Measurements from ENCODE around the gene LRRC4.

LRRC4 gene

GRCh38 chr7:128010391-128011127 is 20.7 kb downstream of the LRRC4 start:
- no peak overlapping the region for H3K4me3 ChIP-seq (ENCODE audit: insufficient read depth, low read depth, low read length, poor library complexity, severe bottlenecking)
- H3K36me3 ChIP-seq (ENCODE audit: control insufficient read depth, insufficient read depth, low read length), result peaks cover 7% of the 10 kb centered on the region
- H3K4me1 ChIP-seq (ENCODE audit: control insufficient read depth, insufficient read depth, low read length, poor library complexity, severe bottlenecking), result no peaks in the 10 kb centered on the region
- no peaks in the 10 kb centered on the region for H3K9me3 ChIP-seq (ENCODE audit: control insufficient read depth, low read length)
- no peak for DNase-seq
- no peak overlapping the region for H3K27ac ChIP-seq (ENCODE audit: insufficient read depth, low read length, poor library complexity, severe bottlenecking)
- no peaks in the 10 kb centered on the region for H3K27me3 ChIP-seq (replicated peaks; ENCODE audit: control insufficient read depth, insufficient read depth, low read length, poor library complexity, severe bottlenecking)

GRCh38 chr7:128008744-128009143 is 22.5 kb downstream of the LRRC4 start:
- DNase-seq, result no peak
- no peaks in the 10 kb centered on the region for H3K4me1 ChIP-seq (ENCODE audit: control insufficient read depth, insufficient read depth, low read length, poor library complexity, severe bottlenecking)
- H3K27me3 ChIP-seq (replicated peaks; ENCODE audit: control insufficient read depth, insufficient read depth, low read length, poor library complexity, severe bottlenecking), result no peaks in the 10 kb centered on the region
- H3K36me3 ChIP-seq (ENCODE audit: control insufficient read depth, insufficient read depth, low read length), result peaks cover 7% of the 10 kb centered on the region
- no peak overlapping the region for H3K4me3 ChIP-seq (ENCODE audit: insufficient read depth, low read depth, low read length, poor library complexity, severe bottlenecking)
- H3K27ac ChIP-seq (ENCODE audit: insufficient read depth, low read length, poor library complexity, severe bottlenecking), result no peak overlapping the region
- no peaks in the 10 kb centered on the region for H3K9me3 ChIP-seq (ENCODE audit: control insufficient read depth, low read length)

GRCh38 chr7:128008141-128008540 is 23.1 kb downstream of the LRRC4 start:
- Histone ChIP-seq H3K27me3 (replicated peaks; ENCODE audit: control insufficient read depth, insufficient read depth, low read length, poor library complexity, severe bottlenecking) (no peaks in the 10 kb centered on the region), H3K9me3 (ENCODE audit: control insufficient read depth, low read length) (no peaks in the 10 kb centered on the region), H3K4me3 (ENCODE audit: insufficient read depth, low read depth, low read length, poor library complexity, severe bottlenecking) (no peak overlapping the region), H3K36me3 (ENCODE audit: control insufficient read depth, insufficient read depth, low read length) (peaks cover 7% of the 10 kb centered on the region), H3K4me1 (ENCODE audit: control insufficient read depth, insufficient read depth, low read length, poor library complexity, severe bottlenecking) (peaks cover 3% of the 10 kb centered on the region), H3K27ac (ENCODE audit: insufficient read depth, low read length, poor library complexity, severe bottlenecking) (no peak overlapping the region)
- no peak for DNase-seq

GRCh38 chr7:128007303-128007680 is 23.9 kb downstream of the LRRC4 start:
- Histone ChIP-seq H3K27me3 (replicated peaks; ENCODE audit: control insufficient read depth, insufficient read depth, low read length, poor library complexity, severe bottlenecking) (no peaks in the 10 kb centered on the region), H3K27ac (ENCODE audit: insufficient read depth, low read length, poor library complexity, severe bottlenecking) (no peak overlapping the region), H3K9me3 (ENCODE audit: control insufficient read depth, low read length) (no peaks in the 10 kb centered on the region), H3K4me1 (ENCODE audit: control insufficient read depth, insufficient read depth, low read length, poor library complexity, severe bottlenecking) (peaks cover 3% of the 10 kb centered on the region), H3K36me3 (ENCODE audit: control insufficient read depth, insufficient read depth, low read length) (peaks cover 3% of the 10 kb centered on the region), H3K4me3 (ENCODE audit: insufficient read depth, low read depth, low read length, poor library complexity, severe bottlenecking) (no peak overlapping the region)
- no peak for DNase-seq

GRCh38 chr7:128006550-128007302 is 24.5 kb downstream of the LRRC4 start:
- Histone ChIP-seq H3K4me1 (ENCODE audit: control insufficient read depth, insufficient read depth, low read length, poor library complexity, severe bottlenecking) (peaks cover 3% of the 10 kb centered on the region), H3K27ac (ENCODE audit: insufficient read depth, low read length, poor library complexity, severe bottlenecking) (no peak overlapping the region), H3K4me3 (ENCODE audit: insufficient read depth, low read depth, low read length, poor library complexity, severe bottlenecking) (no peak overlapping the region), H3K27me3 (replicated peaks; ENCODE audit: control insufficient read depth, insufficient read depth, low read length, poor library complexity, severe bottlenecking) (no peaks in the 10 kb centered on the region), H3K9me3 (ENCODE audit: control insufficient read depth, low read length) (no peaks in the 10 kb centered on the region), H3K36me3 (ENCODE audit: control insufficient read depth, insufficient read depth, low read length) (no peaks in the 10 kb centered on the region)
- no peak for DNase-seq

GRCh38 chr7:128005759-128006159 is 25.5 kb downstream of the LRRC4 start:
- H3K27ac ChIP-seq (ENCODE audit: insufficient read depth, low read length, poor library complexity, severe bottlenecking), result no peak overlapping the region
- H3K4me1 ChIP-seq (ENCODE audit: control insufficient read depth, insufficient read depth, low read length, poor library complexity, severe bottlenecking), result peaks cover 3% of the 10 kb centered on the region
- H3K27me3 ChIP-seq (replicated peaks; ENCODE audit: control insufficient read depth, insufficient read depth, low read length, poor library complexity, severe bottlenecking), result no peaks in the 10 kb centered on the region
- no peak for DNase-seq
- H3K9me3 ChIP-seq (ENCODE audit: control insufficient read depth, low read length), result no peaks in the 10 kb centered on the region
- H3K4me3 ChIP-seq (ENCODE audit: insufficient read depth, low read depth, low read length, poor library complexity, severe bottlenecking), result no peak overlapping the region
- no peaks in the 10 kb centered on the region for H3K36me3 ChIP-seq (ENCODE audit: control insufficient read depth, insufficient read depth, low read length)

- no peaks in the 10 kb centered on the region for H3K36me3 ChIP-seq (ENCODE audit: control insufficient read depth, insufficient read depth, low read length)
- no peak for DNase-seq
- H3K9me3 ChIP-seq (ENCODE audit: control insufficient read depth, low read length), result no peaks in the 10 kb centered on the region
- no peak overlapping the region for H3K27ac ChIP-seq (ENCODE audit: insufficient read depth, low read length, poor library complexity, severe bottlenecking)
- H3K4me1 ChIP-seq (ENCODE audit: control insufficient read depth, insufficient read depth, low read length, poor library complexity, severe bottlenecking), result peaks cover 3% of the 10 kb centered on the region
- no peak overlapping the region for H3K4me3 ChIP-seq (ENCODE audit: insufficient read depth, low read depth, low read length, poor library complexity, severe bottlenecking)
- H3K27me3 ChIP-seq (replicated peaks; ENCODE audit: control insufficient read depth, insufficient read depth, low read length, poor library complexity, severe bottlenecking), result no peaks in the 10 kb centered on the region
Observed at GRCh38 chr7:128005117-128005516, 26.1 kb downstream of the LRRC4 start.

- Histone ChIP-seq H3K27ac (ENCODE audit: insufficient read depth, low read length, poor library complexity, severe bottlenecking) (no peak overlapping the region), H3K9me3 (ENCODE audit: control insufficient read depth, low read length) (no peaks in the 10 kb centered on the region), H3K27me3 (replicated peaks; ENCODE audit: control insufficient read depth, insufficient read depth, low read length, poor library complexity, severe bottlenecking) (no peaks in the 10 kb centered on the region), H3K36me3 (ENCODE audit: control insufficient read depth, insufficient read depth, low read length) (no peaks in the 10 kb centered on the region), H3K4me1 (ENCODE audit: control insufficient read depth, insufficient read depth, low read length, poor library complexity, severe bottlenecking) (peaks cover 3% of the 10 kb centered on the region), H3K4me3 (ENCODE audit: insufficient read depth, low read depth, low read length, poor library complexity, severe bottlenecking) (no peak overlapping the region)
- DNase-seq, result no peak
Observed at GRCh38 chr7:128004623-128005022, 26.6 kb downstream of the LRRC4 start.

- H3K36me3 ChIP-seq (ENCODE audit: control insufficient read depth, insufficient read depth, low read length), result no peaks in the 10 kb centered on the region
- DNase-seq, result no peak
- no peak overlapping the region for H3K4me3 ChIP-seq (ENCODE audit: insufficient read depth, low read depth, low read length, poor library complexity, severe bottlenecking)
- H3K27ac ChIP-seq (ENCODE audit: insufficient read depth, low read length, poor library complexity, severe bottlenecking), result no peak overlapping the region
- no peaks in the 10 kb centered on the region for H3K9me3 ChIP-seq (ENCODE audit: control insufficient read depth, low read length)
- H3K4me1 ChIP-seq (ENCODE audit: control insufficient read depth, insufficient read depth, low read length, poor library complexity, severe bottlenecking), result peaks cover 3% of the 10 kb centered on the region
- no peaks in the 10 kb centered on the region for H3K27me3 ChIP-seq (replicated peaks; ENCODE audit: control insufficient read depth, insufficient read depth, low read length, poor library complexity, severe bottlenecking)
Observed at GRCh38 chr7:128003787-128004186, 27.4 kb downstream of the LRRC4 start.

- Histone ChIP-seq H3K4me1 (ENCODE audit: control insufficient read depth, insufficient read depth, low read length, poor library complexity, severe bottlenecking) (peaks cover 3% of the 10 kb centered on the region), H3K36me3 (ENCODE audit: control insufficient read depth, insufficient read depth, low read length) (no peaks in the 10 kb centered on the region), H3K27me3 (replicated peaks; ENCODE audit: control insufficient read depth, insufficient read depth, low read length, poor library complexity, severe bottlenecking) (no peaks in the 10 kb centered on the region), H3K4me3 (ENCODE audit: insufficient read depth, low read depth, low read length, poor library complexity, severe bottlenecking) (no peak overlapping the region), H3K9me3 (ENCODE audit: control insufficient read depth, low read length) (no peaks in the 10 kb centered on the region), H3K27ac (ENCODE audit: insufficient read depth, low read length, poor library complexity, severe bottlenecking) (no peak overlapping the region)
- no peak for DNase-seq
Observed at GRCh38 chr7:128003167-128003566, 28.1 kb downstream of the LRRC4 start.

Measured in effector memory CD4-positive, alpha-beta T cell (primary cell).